Psoas muscle (tissue), 8 donors: ENCODE results near the gene MIEN1. TPM values are rescaled to one million over a fixed set of nuclear protein-coding genes. Genes with fewer than 3 reads are reported as not detected.
"Not testable (repeated sequence)": the region's sequence is repeated elsewhere in the genome, so short reads cannot be mapped to it uniquely, and the experiment has no call there.

ENCODE experiments used
- ATAC-seq, 4 donors: fragments of 200-7000 bp; cut with Tn5 transposase; one replicate each; pipeline ENCODE4 v1.9.1; 2020; ENCODE audit warnings: moderate library complexity in 3 of 4, mild to moderate bottlenecking in 2 of 4
- DNase-seq, 2 donors: peaks; one replicate each; pipeline ENCODE4 v3.0.0-alpha.2; 2020
- H3K27ac ChIP-seq: fragments of 200-600 bp; one replicate; pipeline ENCODE4 v1.8.0; 2022
- H3K27me3 ChIP-seq, 3 donors: fragments of 200-600 bp in 1 of 3; one replicate each; pipeline versions ENCODE4 v1.6.1 to v1.8.0; 2013 to 2022; ENCODE audit warnings: low read length in 2 of 3, mild to moderate bottlenecking in 2 of 3, moderate library complexity in 1 of 3; ENCODE audit not compliant: insufficient read depth in 3 of 3
- H3K36me3 ChIP-seq, 2 donors: fragments of 200-600 bp in 1 of 2; one replicate each; pipeline versions ENCODE4 v1.6.1 to v1.8.0; 2013 to 2022; ENCODE audit warnings: low read depth in 1 of 2, mild to moderate bottlenecking in 1 of 2, moderate library complexity in 1 of 2; ENCODE audit not compliant: insufficient read depth in 1 of 2
- H3K4me1 ChIP-seq: fragments of 200-600 bp; one replicate; pipeline ENCODE4 v1.8.0; 2022
- H3K4me3 ChIP-seq: fragments of 200-600 bp; one replicate; pipeline ENCODE4 v1.8.0; 2022; ENCODE audit warnings: mild to moderate bottlenecking
- H3K9me3 ChIP-seq: fragments of 200-600 bp; one replicate; pipeline ENCODE4 v1.8.0; 2022
- CTCF ChIP-seq: fragments of 200-600 bp; IDR thresholded peaks from one replicate; pipeline ENCODE4 v1.8.0; 2022; ENCODE audit warnings: antibody characterized with exemption
- WGBS, 3 donors: extraction: QIAGEN DNeasy Blood & Tissue Kit; methylation state at CpG; one replicate each; pipeline versions ENCODE4 v1.1.6 to v1.1.7; 2013; 5-methylcytosine and 5-hydroxymethylcytosine counted together
- intact Hi-C, 2 donors: fragments of 100-400 bp; cut with DNase I; formaldehyde crosslinking; loops; one replicate each; pipeline versions ENCODE4 v1.11.0 to v1.14.2; 2022
- polyA plus RNA-seq, 3 donors: library from polyadenylated mRNA; stranded (reverse); fragments of 200-250 nt; gene quantifications; one replicate each; pipeline ENCODE4 v1.2.3, GENCODE V29; 2013
- total RNA-seq, 4 donors: library from RNA; stranded (reverse); fragmentation: NEBNext Ultra II Directional in 2 of 4; extraction: Animal tissue kit (Norgen Biotek cat#: 25700) in 2 of 4; gene quantifications; one replicate each; pipeline versions ENCODE4 v1.2.1 to v1.2.4, GENCODE V29; 2021 to 2023
- donor health status: healthy with polysubstance abuse.
- donor health status: DM: no; HTN: no; CAD: no; lungs with moderate emphysema.
- donor health status: Bipolar disorder and iron deficiency.
- donor health status: healthy.
- donor health status: DM: yes; HTN: yes; CAD: no.
- donor health status: DM: no; HTN: no; CAD: no.
- donor health status: DM: no; HTN: no; CAD: no.
- donor health status: DM: yes; HTN: yes; CAD: no.

The MIEN1 gene
- total and polyA plus RNA-seq, 7 donors, result 28.2 to 83.9 (median 42.6) TPM

- WGBS, 3 donors, result 92 to 95% (median 94%) methylated on average over 4 of the region's 4 CpGs
- Histone ChIP-seq H3K27ac (no peak overlapping the region), H3K4me3 (no peak overlapping the region), H3K4me1 (peaks cover 8% of the 10 kb centered on the region), H3K36me3 (peaks cover 0 to 85% of the 10 kb centered on the region in 2 donors), H3K27me3 (no peaks in the 10 kb centered on the region), H3K9me3 (no peaks in the 10 kb centered on the region)
- ATAC-seq (no peak), DNase-seq (no peak)
- no peak for TF ChIP-seq CTCF
- intact Hi-C loops, result no loop called here
Observed at GRCh38 chr17:39714234-39714633, 16.1 kb downstream of the MIEN1 start.

- TF ChIP-seq CTCF, result no peak
Observed at GRCh38 chr17:39711851-39712250, 18.5 kb downstream of the MIEN1 start.

GRCh38 chr17:39711071-39711470 lies 19.3 kb downstream of the MIEN1 start:
- intact Hi-C loops, ATAC-seq, H3K27ac ChIP-seq, H3K9me3 ChIP-seq, H3K27me3 ChIP-seq, H3K4me3 ChIP-seq, H3K4me1 ChIP-seq: not testable (repeated sequence)
- 84 to 90% (median 86%) methylated on average over 11 of the region's 11 CpGs for WGBS, 3 donors
- peaks cover 0 to 92% of the 10 kb centered on the region in 2 donors for H3K36me3 ChIP-seq
- peak in 1 of 2 donors; percentile 9 for DNase-seq

More at GRCh38 chr17:39711851-39712250, 18.5 kb downstream of the MIEN1 start:
- WGBS, 3 donors, result 90 to 93% (median 93%) methylated on average over 10 of the region's 10 CpGs
- Histone ChIP-seq H3K9me3 (no peaks in the 10 kb centered on the region), H3K4me1 (peaks cover 8% of the 10 kb centered on the region), H3K27ac (no peak overlapping the region), H3K4me3 (no peak overlapping the region), H3K36me3 (peaks cover 0 to 95% of the 10 kb centered on the region in 2 donors), H3K27me3 (no peaks in the 10 kb centered on the region)
- DNase-seq, result peak in 1 of 2 donors; percentile 40
- intact Hi-C loops, result no loop called here
- no peak for ATAC-seq

- peak in 1 of 2 donors; percentile 49 for DNase-seq
- 85 to 86% (median 85%) methylated on average over 20 of the region's 20 CpGs for WGBS, 3 donors
- no peak for TF ChIP-seq CTCF
- H3K27me3 ChIP-seq, result no peaks in the 10 kb centered on the region
- intact Hi-C loops, result loop anchor here in 1 of 2 donors (1.0 kb wide), 1 partner anchor 59 kb away; no protein-coding TSS in a partner anchor
- no peak for ATAC-seq
- peaks cover 8% of the 10 kb centered on the region for H3K4me1 ChIP-seq
- no peak overlapping the region for H3K4me3 ChIP-seq
- no peak overlapping the region for H3K27ac ChIP-seq
- H3K9me3 ChIP-seq, result no peaks in the 10 kb centered on the region
- H3K36me3 ChIP-seq, result peaks cover 0 to 85% of the 10 kb centered on the region in 2 donors
Observed at GRCh38 chr17:39709998-39710964, 20.1 kb downstream of the MIEN1 start.

- WGBS, 3 donors, result 85 to 90% (median 89%) methylated on average over 13 to 14 of the region's 14 CpGs
- intact Hi-C loops, result no loop called here
- H3K4me1 ChIP-seq, result peaks cover 17% of the 10 kb centered on the region
- peaks cover 0 to 76% of the 10 kb centered on the region in 2 donors for H3K36me3 ChIP-seq
- H3K27me3 ChIP-seq, result no peaks in the 10 kb centered on the region
- ATAC-seq, result no peak
- peak in 1 of 2 donors; percentile 8 for DNase-seq
- no peaks in the 10 kb centered on the region for H3K9me3 ChIP-seq
- no peak overlapping the region for H3K4me3 ChIP-seq
- H3K27ac ChIP-seq, result no peak overlapping the region
- TF ChIP-seq CTCF, result no peak
Observed at GRCh38 chr17:39709319-39709997, 20.9 kb downstream of the MIEN1 start.
